K562 (cell line): ENCODE results near the gene TTLL11. TPM values are rescaled to one million over a fixed set of nuclear protein-coding genes. Genes with fewer than 3 reads are reported as not detected.
A peak's percentile ranks its signal among the peaks of the same experiment; 100 is the strongest.

Experiments used
- CTBP1 ChIP-seq: fragments of 450-650 bp; IDR thresholded peaks from 2 replicates; pipeline ENCODE4 v1.6.1; 2016; ENCODE audit warnings: borderline replicate concordance
- GTF2A2 ChIP-seq: IDR thresholded peaks from 2 replicates; pipeline ENCODE4 v1.6.1; 2016; ENCODE audit warnings: mild to moderate bottlenecking, missing genetic modification characterization, missing compliant biosample characterization
- GTF2F1 ChIP-seq: IDR thresholded peaks from 2 replicates; pipeline ENCODE4 v1.6.1; 2011; ENCODE audit warnings: low read depth, low read length, improper control_type of control experiment
- HDAC8 ChIP-seq: fragments of 450-650 bp; IDR thresholded peaks from 2 replicates; pipeline ENCODE4 v1.6.1; 2016; ENCODE audit warnings: mild to moderate bottlenecking, missing genetic modification characterization, moderate library complexity, missing compliant biosample characterization
- HOMEZ ChIP-seq: fragments of 250-450 bp; sonication (Bioruptor Pico); IDR thresholded peaks from 2 replicates; pipeline ENCODE4 v1.4.0; 2020; ENCODE audit warnings: mild to moderate bottlenecking, moderate library complexity
- ILF3 ChIP-seq: fragments of 450-650 bp; IDR thresholded peaks from 2 replicates; pipeline ENCODE4 v1.6.1; 2018; ENCODE audit warnings: antibody characterized with exemption, mild to moderate bottlenecking, moderate library complexity, borderline replicate concordance
- KAT2B ChIP-seq: IDR thresholded peaks from one replicate; pipeline ENCODE4 v1.6.1; 2012; ENCODE audit warnings: low read depth, mild to moderate bottlenecking, control low read depth, inconsistent platforms, low read length, moderate library complexity
- RBFOX2 ChIP-seq: fragments of 200-400 bp; formaldehyde crosslinking; IDR thresholded peaks from 2 replicates; pipeline ENCODE4 v1.6.1; 2017; ENCODE audit warnings: low read depth, mild to moderate bottlenecking, low read length, moderate library complexity
- TEAD1 ChIP-seq, 2 experiments: fragments of 450-650 bp in 1 of 2; sonication (generic) in 1 of 2; formaldehyde crosslinking; IDR thresholded peaks; 2 replicates each; pipeline versions ENCODE4 v1.4.0 to v1.8.0; 2020 to 2022; ENCODE audit warnings: mild to moderate bottlenecking in 2 of 2, missing genetic modification reagents in 1 of 2
- VEZF1 ChIP-seq: fragments of 200-800 bp; sonication (Bioruptor generic); IDR thresholded peaks from 2 replicates; pipeline ENCODE4 v1.6.1; 2017; ENCODE audit warnings: missing genetic modification characterization, missing compliant biosample characterization
- ZBTB17 ChIP-seq: fragments of 450-650 bp; formaldehyde crosslinking; IDR thresholded peaks from 2 replicates; pipeline ENCODE4 v1.4.0; 2020; ENCODE audit warnings: mild to moderate bottlenecking
- ZNF224 ChIP-seq: sonication (generic); formaldehyde crosslinking; IDR thresholded peaks from 2 replicates; pipeline ENCODE4 v1.8.0; 2022; ENCODE audit warnings: mild to moderate bottlenecking, missing genetic modification reagents
- ZNF707 ChIP-seq: fragments of 250-450 bp; sonication (Bioruptor Pico); conservative IDR thresholded peaks from 2 replicates; pipeline ENCODE4 v1.8.0; 2022; ENCODE audit warnings: inconsistent platforms, mild to moderate bottlenecking, moderate library complexity
- ZNF780A ChIP-seq: fragments of 250-450 bp; sonication (Bioruptor Pico); IDR thresholded peaks from 2 replicates; pipeline ENCODE4 v1.5.0; 2021; ENCODE audit warnings: mild to moderate bottlenecking
- polyA plus RNA-seq, 8 experiments: library from polyadenylated mRNA; depleted of rRNA in 4 of 8; stranded (reverse) in 5 of 8; unstranded in 3 of 8; fragments of >200 nt; fragmentation: Nextera tagmentation in 2 of 8; fragmentation: Illumina TruSeq in 1 of 8; extraction: Ambion mirVana in 2 of 8; extraction: Trizol in 1 of 8; gene quantifications; 2 replicates each; pipeline versions ENCODE4 v1.2.1 to v1.2.3, GENCODE V29; 2011 to 2014; ENCODE audit warnings: inconsistent platforms in 1 of 8, missing spikeins in 1 of 8
- total RNA-seq, 7 experiments: library from RNA; depleted of rRNA in 6 of 7; stranded (reverse); fragments of >200 nt in 6 of 7; fragmentation: Illumina TruSeq in 2 of 7; extraction: Trizol in 2 of 7; gene quantifications; 2 replicates each; pipeline versions ENCODE4 v1.2.1 to v1.2.3, GENCODE V29; 2011 to 2021; ENCODE audit warnings: low replicate concordance in 1 of 7
- TF ChIP-seq, protein P1 (sequence below): fragments of 200-400 bp; formaldehyde crosslinking; IDR thresholded peaks from 2 replicates; pipeline ENCODE4 v1.6.1; 2017; ENCODE audit warnings: mild to moderate bottlenecking, low read depth, low read length, moderate library complexity
- TF ChIP-seq, protein P2 (sequence below): fragments of 250-450 bp; sonication (Bioruptor Pico); IDR thresholded peaks from 2 replicates; pipeline ENCODE4 v1.4.0; 2020

TTLL11 gene
- total and polyA plus RNA-seq, 9 of the 15 experiments (the other 6 are each of a cell fraction or from before 2014, with no cell fraction given) = 0.83 to 4.4 (median 2.7) TPM

GRCh38 chr9:122051351-122052321, 41.5 kb downstream of the TTLL11 start (continued):
- TF ChIP-seq, protein P1, sequence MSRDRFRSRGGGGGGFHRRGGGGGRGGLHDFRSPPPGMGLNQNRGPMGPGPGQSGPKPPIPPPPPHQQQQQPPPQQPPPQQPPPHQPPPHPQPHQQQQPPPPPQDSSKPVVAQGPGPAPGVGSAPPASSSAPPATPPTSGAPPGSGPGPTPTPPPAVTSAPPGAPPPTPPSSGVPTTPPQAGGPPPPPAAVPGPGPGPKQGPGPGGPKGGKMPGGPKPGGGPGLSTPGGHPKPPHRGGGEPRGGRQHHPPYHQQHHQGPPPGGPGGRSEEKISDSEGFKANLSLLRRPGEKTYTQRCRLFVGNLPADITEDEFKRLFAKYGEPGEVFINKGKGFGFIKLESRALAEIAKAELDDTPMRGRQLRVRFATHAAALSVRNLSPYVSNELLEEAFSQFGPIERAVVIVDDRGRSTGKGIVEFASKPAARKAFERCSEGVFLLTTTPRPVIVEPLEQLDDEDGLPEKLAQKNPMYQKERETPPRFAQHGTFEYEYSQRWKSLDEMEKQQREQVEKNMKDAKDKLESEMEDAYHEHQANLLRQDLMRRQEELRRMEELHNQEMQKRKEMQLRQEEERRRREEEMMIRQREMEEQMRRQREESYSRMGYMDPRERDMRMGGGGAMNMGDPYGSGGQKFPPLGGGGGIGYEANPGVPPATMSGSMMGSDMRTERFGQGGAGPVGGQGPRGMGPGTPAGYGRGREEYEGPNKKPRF = no peak
- TF ChIP-seq VEZF1 (no peak), GTF2F1 (no peak), ZNF780A (CRISPR knock-in tag) (no peak), ILF3 (no peak), RBFOX2 (no peak), ZNF224 (CRISPR knock-in tag) (no peak), TEAD1 (CRISPR knock-in tag; IDR thresholded peaks at IDR 0.05) (peak in 1 of 2 experiments; percentile 17; a peak in 1 of 4 replicates), KAT2B (no peak), ZNF707 (no peak), CTBP1 (0 out of 2 replicates have a peak, but pooled peaks have one; percentile 15), HDAC8 (tag) (no peak), ZBTB17 (no peak), HOMEZ (CRISPR knock-in tag) (no peak), GTF2A2 (tag) (no peak)
- TF ChIP-seq, protein P2, sequence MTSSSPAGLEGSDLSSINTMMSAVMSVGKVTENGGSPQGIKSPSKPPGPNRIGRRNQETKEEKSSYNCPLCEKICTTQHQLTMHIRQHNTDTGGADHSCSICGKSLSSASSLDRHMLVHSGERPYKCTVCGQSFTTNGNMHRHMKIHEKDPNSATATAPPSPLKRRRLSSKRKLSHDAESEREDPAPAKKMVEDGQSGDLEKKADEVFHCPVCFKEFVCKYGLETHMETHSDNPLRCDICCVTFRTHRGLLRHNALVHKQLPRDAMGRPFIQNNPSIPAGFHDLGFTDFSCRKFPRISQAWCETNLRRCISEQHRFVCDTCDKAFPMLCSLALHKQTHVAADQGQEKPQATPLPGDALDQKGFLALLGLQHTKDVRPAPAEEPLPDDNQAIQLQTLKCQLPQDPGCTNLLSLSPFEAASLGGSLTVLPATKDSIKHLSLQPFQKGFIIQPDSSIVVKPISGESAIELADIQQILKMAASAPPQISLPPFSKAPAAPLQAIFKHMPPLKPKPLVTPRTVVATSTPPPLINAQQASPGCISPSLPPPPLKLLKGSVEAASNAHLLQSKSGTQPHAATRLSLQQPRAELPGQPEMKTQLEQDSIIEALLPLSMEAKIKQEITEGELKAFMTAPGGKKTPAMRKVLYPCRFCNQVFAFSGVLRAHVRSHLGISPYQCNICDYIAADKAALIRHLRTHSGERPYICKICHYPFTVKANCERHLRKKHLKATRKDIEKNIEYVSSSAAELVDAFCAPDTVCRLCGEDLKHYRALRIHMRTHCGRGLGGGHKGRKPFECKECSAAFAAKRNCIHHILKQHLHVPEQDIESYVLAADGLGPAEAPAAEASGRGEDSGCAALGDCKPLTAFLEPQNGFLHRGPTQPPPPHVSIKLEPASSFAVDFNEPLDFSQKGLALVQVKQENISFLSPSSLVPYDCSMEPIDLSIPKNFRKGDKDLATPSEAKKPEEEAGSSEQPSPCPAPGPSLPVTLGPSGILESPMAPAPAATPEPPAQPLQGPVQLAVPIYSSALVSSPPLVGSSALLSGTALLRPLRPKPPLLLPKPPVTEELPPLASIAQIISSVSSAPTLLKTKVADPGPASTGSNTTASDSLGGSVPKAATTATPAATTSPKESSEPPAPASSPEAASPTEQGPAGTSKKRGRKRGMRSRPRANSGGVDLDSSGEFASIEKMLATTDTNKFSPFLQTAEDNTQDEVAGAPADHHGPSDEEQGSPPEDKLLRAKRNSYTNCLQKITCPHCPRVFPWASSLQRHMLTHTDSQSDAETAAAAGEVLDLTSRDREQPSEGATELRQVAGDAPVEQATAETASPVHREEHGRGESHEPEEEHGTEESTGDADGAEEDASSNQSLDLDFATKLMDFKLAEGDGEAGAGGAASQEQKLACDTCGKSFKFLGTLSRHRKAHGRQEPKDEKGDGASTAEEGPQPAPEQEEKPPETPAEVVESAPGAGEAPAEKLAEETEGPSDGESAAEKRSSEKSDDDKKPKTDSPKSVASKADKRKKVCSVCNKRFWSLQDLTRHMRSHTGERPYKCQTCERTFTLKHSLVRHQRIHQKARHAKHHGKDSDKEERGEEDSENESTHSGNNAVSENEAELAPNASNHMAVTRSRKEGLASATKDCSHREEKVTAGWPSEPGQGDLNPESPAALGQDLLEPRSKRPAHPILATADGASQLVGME (CRISPR knock-in tag) = no peak
